NCI-H1417 treated with DMSO at 0.1 percent for 48 hours (cell line): Measurements from ENCODE around the gene PRMT3.
A peak's percentile ranks its signal among the peaks of the same experiment; 100 is the strongest.
"Not testable (repeated sequence)": the region's sequence is repeated elsewhere in the genome, so short reads cannot be mapped to it uniquely, and the experiment has no call there.

Experiments
- DNase-seq: peaks from one replicate; lab custom pipeline; 2025; lab: John Stamatoyannopoulos, UW

The PRMT3 gene

DNA sequence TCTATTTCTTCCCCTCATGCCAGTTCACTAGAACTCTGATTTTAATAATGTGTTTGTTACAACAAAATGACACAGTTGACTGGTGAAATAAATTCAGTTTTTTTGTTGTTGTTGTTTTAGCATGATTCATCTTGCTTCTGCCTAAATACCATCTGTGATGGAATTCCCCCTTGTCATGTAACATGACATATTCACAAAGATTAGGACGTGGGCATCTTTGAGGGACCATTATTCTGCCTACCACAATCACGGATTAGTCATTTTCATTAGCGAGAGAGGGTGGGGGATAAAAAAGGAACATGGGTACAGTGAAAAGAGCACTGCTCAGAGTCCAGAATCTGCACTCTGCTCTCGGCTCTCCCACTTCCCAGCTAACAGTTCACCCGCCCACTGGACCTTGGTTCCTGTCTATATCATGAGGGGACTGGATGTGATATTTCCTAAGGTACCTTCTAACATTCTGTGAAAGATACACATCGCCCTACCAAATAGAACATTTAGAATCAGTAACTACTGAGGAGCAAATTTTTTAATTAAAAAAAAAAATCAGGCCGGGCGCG, 12.7 kb upstream of the PRMT3 start:
- no peak for DNase-seq

DNA sequence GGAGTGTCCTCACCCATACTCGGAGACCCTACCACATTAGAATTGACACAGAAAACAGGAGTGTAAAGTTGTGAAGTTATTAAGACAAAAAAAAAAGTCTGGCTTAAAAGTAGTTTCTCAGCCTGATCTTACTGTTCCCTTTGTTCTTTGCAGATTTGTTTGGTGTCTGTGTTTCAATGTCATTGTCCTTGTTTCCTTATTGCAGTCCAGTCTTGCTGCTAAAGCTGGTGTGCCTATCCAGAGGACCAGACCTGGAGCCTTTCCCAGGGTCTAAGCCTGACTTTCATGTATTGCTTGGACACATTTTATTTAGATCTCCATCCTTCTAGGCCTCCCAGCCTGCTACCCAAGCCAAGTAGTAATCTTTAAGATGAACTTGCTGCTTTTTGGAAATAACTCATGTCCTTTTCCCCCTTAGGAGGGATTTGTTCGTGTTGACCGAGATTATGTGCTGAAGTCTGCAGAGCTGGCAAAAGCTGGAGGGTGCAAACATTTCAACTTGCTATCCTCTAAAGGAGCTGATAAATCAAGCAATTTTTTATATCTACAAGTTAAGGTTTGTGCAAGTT, 11.3 kb upstream of the PRMT3 start:
- no peak for DNase-seq

DNA sequence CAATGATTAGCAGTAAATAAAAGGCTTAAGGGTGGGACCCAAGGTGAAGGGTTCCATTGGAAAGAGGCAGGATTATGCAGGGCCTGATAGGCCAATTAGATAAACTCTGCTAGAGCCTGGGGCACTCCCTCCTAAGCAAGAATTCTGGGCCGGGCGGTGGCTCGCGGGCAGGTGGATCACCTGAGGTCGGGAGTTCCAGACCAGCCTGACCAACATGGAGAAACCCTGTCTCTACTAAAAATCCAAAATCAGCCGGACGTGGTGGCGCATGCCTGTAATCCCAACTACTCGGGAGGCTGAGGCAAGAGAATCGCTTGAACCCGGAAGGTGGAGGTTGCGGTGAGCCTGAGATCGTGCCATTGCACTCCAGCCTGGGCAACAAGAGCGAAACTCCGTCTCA, 1.5 kb upstream of the PRMT3 start:
- DNase-seq, result not testable (repeated sequence)

DNA sequence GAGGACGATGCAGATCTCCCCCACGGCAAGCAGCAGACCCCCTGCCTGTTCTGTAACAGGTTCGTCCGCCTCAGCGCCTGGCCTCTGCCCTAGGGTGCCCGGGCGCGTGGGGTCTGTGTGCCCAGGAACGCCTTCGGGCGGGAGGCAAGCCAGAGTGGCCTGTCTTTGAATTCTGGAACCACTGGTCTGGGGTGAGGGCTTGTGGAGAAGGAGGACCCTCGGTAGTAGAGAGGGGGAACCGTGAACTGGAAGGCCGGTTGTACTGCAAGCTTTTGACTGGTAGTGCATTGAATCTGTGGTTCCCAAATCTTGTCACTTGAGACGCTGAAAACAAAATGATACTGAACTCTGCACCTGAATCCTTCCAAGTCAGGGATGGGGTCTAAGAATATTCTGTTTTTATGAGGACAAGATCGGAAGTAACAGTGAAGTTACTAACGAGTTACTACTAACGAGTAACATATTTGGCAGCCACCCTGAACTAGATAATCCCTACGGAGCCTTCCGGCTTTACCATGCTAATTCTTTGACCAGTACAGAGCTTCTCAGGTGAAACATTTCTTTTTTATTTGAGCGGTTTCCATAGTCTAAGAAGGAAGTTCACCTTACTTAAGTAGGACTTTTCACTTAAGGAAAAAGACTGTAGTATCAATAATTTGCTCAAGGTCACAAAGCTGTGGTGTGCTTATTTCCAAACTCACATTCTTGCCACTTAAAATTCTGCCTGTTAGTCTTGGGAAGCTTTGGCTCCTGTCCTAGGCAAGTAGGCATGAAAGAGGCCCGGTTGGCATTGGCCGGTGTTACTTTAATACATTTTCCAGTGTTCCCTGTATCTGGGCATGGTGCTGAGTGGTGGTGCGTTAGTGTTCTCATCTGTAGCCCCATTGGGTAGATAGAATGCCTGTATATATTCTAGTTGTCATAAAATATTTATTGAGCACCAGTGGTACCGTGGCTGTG, 860 bp downstream of the PRMT3 start:
- no peak for DNase-seq

DNA sequence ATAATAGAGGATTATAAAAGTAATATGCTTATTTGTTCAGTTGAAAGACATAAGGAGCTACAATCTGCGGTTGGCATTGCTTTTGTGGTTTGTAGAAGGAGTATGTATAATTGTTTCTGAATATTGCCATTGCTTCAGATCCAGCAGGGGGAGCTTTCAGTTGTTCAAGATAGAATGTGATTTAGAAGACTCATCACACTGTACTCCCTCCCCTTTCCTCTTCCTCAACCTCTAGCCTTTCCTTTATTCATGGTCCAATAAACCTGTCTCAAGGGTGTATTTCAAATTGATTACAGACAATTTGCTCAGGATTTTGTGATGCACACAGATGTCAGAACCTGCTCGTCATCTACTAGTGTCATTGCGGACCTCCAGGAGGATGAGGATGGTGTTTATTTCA, 9.8 kb downstream of the PRMT3 start:
- DNase-seq, result no peak

GRCh38 chr11:20399498-20399897, 12.0 kb downstream of the PRMT3 start:
- DNase-seq, result no peak

- no peak for DNase-seq
These were observed 15.5 kb downstream of the PRMT3 start for GRCh38 chr11:20403059-20403458.

GRCh38 chr11:20406484-20406883, 19.0 kb downstream of the PRMT3 start:
- DNase-seq, result no peak

DNA sequence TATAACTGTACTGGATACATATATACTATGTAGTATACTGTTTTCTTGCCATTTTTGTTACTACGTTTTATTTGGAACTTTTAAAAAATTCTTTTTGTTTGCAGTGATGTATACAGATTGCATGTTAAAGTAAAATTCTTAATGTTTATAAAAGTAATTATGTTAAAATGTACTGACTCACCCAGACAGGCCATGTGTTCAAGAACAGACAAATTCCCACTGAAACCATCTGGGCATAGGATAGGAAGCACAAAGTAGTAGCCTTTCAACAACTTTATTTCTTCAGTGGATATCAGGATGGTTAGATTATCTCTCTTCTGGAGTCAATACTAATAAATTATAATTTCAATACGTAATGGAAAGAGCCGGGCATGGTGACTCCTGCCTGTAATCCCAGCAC, 19.8 kb downstream of the PRMT3 start:
- no peak for DNase-seq

DNA sequence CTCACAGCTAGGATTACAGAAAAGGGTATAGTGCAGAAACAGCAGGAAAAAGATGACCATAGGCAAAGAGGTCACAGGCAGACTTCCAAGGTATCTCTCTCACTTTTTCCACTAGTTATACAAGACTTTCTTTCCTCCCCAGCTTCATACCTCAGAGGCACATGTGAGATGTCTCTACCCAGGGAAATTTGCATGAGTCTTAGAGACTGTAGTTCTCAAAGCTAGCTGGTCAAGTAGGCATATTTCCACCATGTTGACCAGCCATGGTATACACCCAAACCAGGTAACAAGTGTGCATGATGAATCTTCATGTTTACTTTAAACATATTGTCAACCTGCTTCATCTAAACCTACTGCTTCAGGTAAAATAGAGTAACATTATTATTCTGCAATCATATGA, 27.9 kb downstream of the PRMT3 start:
- no peak for DNase-seq

DNA sequence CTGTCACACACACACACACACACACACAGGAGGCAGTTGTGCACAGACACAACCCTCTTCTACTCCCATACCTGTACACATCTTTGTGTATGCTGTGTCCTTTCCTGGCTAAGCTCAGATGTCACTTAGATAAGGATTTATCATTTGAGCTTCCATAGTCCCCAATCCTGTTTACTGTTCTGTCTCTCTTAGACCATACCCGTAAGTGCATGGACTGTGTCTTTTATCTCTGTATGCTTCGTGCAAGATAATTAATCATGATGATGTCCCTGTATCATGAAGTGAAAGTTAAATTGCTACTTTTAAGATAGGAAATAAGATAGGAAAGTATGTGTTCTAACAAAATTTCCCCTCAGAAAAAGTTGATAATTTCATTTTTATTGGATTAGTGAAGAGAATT, 30.3 kb downstream of the PRMT3 start:
- DNase-seq, result no peak

DNA sequence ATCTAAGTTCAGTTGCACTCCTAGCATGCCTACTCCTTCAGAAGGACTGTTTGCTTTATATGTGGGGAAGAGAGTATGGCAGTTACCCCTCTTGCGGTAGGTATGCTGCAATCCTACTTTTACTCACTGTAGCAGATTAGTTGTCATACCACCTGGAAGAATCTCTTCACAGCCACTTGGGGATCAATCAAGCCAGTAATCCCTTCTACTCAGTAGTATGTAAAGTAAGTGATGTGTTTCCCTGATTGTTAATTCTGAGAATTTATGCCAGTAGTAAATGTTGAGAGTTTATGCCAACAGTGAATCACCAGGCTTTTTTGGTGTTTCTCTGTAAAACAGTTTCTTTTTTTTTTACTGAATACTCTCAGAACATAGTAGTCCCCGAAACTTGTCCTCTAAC, 34.4 kb downstream of the PRMT3 start:
- no peak for DNase-seq

DNA sequence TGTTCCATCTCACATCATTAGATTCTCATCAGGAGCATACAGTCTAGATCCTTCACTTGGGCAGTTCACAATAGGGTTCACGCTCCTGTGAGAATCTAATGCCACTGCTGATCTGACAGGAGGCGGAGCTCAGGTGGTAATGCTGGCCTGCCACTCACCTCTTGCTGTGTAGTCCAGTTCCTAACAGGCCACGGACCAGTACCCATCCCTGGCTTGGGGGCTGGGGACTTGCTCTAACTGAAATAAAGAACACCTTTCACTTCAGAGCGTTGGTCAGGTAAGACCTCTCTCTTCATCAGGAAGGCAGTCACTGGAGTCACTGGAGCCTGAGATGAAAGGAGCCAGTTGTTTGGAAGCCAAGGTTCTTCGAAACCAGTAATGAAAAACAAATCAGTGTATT, 41.7 kb downstream of the PRMT3 start:
- DNase-seq, result no peak

- no peak for DNase-seq
These were observed 51.1 kb downstream of the PRMT3 start for GRCh38 chr11:20438637-20439036.

DNA sequence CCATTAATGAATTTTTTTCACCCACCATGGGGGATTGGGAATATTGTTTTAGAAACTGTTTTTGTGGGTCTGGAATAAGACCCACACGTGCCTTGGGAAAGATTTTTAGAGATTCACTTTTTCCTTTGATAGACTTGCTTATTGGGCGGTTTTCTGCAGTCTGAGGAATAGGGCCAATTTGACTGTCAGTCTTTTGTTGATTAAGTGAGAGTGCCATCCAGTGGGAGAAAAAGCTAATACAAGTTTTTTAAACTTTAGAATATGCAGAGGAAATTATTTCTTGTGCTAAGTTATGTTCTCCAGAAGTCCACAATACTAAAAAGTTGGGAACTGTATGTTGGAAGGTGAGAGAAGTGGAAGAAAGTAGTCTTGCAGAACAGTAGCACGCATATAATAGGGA, 56.1 kb downstream of the PRMT3 start:
- no peak for DNase-seq

GRCh38 chr11:20444535-20444934, 57.0 kb downstream of the PRMT3 start:
- no peak for DNase-seq

DNA sequence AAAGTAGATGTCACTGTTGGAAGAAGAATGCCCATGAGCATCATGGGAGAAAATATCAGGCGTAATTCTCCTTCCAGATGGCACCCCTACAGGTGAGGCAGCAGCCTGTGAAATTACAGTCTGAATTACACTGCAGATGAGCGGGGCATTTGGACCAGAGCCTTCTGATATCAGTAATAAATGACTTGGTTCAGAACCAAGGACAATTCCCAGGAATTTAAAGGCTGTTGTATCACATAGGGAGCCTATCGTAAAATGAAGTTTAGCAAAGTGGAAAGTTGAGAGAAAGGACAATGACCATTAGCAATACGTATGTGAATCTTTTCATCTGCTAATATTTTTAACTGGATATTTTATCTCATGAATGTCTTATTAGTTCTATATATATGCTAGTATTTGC, 61.3 kb downstream of the PRMT3 start:
- no peak for DNase-seq

DNA sequence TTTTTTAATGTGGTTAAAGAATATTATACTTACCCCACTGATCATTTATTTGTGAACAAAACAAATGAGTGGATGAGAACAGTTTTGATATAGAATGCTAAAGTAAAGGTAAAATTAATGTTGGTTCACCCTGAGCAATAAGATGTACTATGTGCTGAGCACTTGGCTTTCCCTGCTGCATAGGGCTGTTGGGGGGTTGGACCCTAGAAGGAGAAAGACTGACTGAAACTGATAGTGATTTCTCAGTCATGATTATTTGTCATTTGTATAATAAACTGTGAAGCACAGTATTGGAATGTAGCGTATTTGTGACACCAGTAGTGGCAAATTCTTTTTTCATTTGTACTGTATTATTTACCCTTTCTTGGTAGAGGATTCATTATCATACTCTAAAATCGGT, 63.3 kb downstream of the PRMT3 start:
- DNase-seq, result no peak

DNA sequence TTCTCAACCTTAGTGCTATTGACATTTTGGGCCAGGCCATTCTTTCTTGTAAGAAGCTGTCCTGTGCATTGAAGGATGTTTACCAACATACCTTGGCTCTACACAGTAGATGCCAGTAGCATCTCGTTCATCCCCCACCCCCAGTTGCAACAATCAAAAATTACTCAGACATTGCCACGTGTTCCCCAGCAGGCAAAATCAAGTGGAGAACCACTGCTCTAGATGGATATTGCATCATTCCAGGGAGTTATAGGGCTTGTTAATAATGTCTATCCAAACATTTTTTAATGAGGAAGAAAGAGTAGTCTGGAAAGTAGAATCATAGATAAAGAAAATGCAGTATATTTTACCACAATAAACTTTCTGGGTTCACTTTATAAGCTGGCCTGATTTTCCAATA, 64.1 kb downstream of the PRMT3 start:
- no peak for DNase-seq

DNA sequence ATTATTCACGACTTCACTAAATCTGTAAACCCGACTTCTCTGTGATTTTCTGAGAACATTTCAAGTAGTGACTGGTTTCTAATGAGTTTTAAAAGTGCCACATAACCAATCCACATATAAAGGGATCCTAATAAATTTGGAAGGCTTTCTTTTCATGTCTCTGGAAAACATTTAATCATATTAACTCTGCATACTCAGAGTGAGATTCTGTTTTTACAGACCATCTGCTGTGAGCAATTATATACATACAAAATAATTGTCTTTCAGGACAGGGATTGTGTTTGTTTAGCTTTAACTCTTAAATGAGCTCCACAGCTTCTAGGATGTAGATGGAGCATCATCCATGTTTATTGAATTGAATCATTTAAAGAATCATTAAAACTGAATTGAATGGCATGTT, 65.1 kb downstream of the PRMT3 start:
- DNase-seq, result peak; percentile 27

GRCh38 chr11:20453657-20454316, 66.3 kb downstream of the PRMT3 start:
- no peak for DNase-seq

- no peak for DNase-seq
These were observed 69.7 kb downstream of the PRMT3 start for GRCh38 chr11:20457001-20457799.
